ACHN (cell line): Measurements from ENCODE around the gene TBATA.
"Not testable (repeated sequence)": the region's sequence is repeated elsewhere in the genome, so short reads cannot be mapped to it uniquely, and the experiment has no call there.

Source experiments
- DNase-seq: peaks from one replicate; pipeline ENCODE4 v3.0.0-alpha.2; 2015
- in situ Hi-C: cut with HindIII; loops from 2 replicates; pipeline ENCODE4 v1.10.0; 2017; ENCODE audit warnings: low sequenced_read_pairs, low pct_ligation_motif_present, low pct_unique_long_range_greater_than_20kb

TBATA gene

GRCh38 chr10:70781461-70782051 is 3.6 kb downstream of the TBATA start:
- in situ Hi-C loops: no loop called here
- DNase-seq: no peak

GRCh38 chr10:70780772-70781171 is 4.4 kb downstream of the TBATA start:
- in situ Hi-C loops: no loop called here
- DNase-seq: no peak

GRCh38 chr10:70780370-70780760 is 4.8 kb downstream of the TBATA start:
- DNase-seq: no peak

GRCh38 chr10:70779511-70780369 is 5.4 kb downstream of the TBATA start:
- in situ Hi-C loops: no loop called here
- DNase-seq: no peak

More at GRCh38 chr10:70780370-70780760, 4.8 kb downstream of the TBATA start:
- in situ Hi-C loops: no loop called here

GRCh38 chr10:70779088-70779487 is 6.1 kb downstream of the TBATA start:
- DNase-seq: no peak
- in situ Hi-C loops: no loop called here

- in situ Hi-C loops: no loop called here
These were observed 6.8 kb downstream of the TBATA start for GRCh38 chr10:70778267-70778924.

GRCh38 chr10:70777063-70777875 is 7.9 kb downstream of the TBATA start:
- DNase-seq: no peak
- in situ Hi-C loops: no loop called here

More at GRCh38 chr10:70778267-70778924, 6.8 kb downstream of the TBATA start:
- DNase-seq: no peak

GRCh38 chr10:70776455-70777005 is 8.6 kb downstream of the TBATA start:
- no peak for DNase-seq
- in situ Hi-C loops: no loop called here

GRCh38 chr10:70775679-70776454 is 9.3 kb downstream of the TBATA start:
- in situ Hi-C loops: no loop called here
- no peak for DNase-seq

- in situ Hi-C loops: no loop called here
- DNase-seq: no peak
These were observed 10.1 kb downstream of the TBATA start for GRCh38 chr10:70774810-70775678.

GRCh38 chr10:70773965-70774809 is 11.0 kb downstream of the TBATA start:
- DNase-seq: no peak
- in situ Hi-C loops: no loop called here

GRCh38 chr10:70773461-70773860 is 11.7 kb downstream of the TBATA start:
- in situ Hi-C loops: no loop called here
- DNase-seq: no peak

GRCh38 chr10:70772627-70773026 is 12.6 kb downstream of the TBATA start:
- in situ Hi-C loops: no loop called here

GRCh38 chr10:70771311-70772194 is 13.6 kb downstream of the TBATA start:
- no peak for DNase-seq
- in situ Hi-C loops: no loop called here

More at GRCh38 chr10:70772627-70773026, 12.6 kb downstream of the TBATA start:
- no peak for DNase-seq

- DNase-seq, in situ Hi-C loops: not testable (repeated sequence)
These were observed 14.7 kb downstream of the TBATA start for GRCh38 chr10:70770516-70770915.
